Retinal pigment epithelial cell (primary cell): ENCODE data around the gene MRPL17.

ENCODE experiments used
- DNase-seq: peaks from one replicate; pipeline ENCODE4 v3.0.0-alpha.2; 2010; ENCODE audit warnings: low read depth
- H3K4me3 ChIP-seq: 2 replicates; pipeline ENCODE4 v1.5.1; 2011; ENCODE audit warnings: mild to moderate bottlenecking, low read length, control low read depth, moderate library complexity
- CTCF ChIP-seq: conservative IDR thresholded peaks from 2 replicates; pipeline ENCODE4 v1.5.1; 2011; ENCODE audit warnings: low read depth, low read length, control low read depth, inconsistent platforms

Gene MRPL17

GRCh38 chr11:6670202-6670830 is 12.8 kb downstream of the MRPL17 start:
- TF ChIP-seq CTCF, result no peak
- no peak for DNase-seq
- no peak overlapping the region for H3K4me3 ChIP-seq

GRCh38 chr11:6667733-6668374 is 15.3 kb downstream of the MRPL17 start:
- H3K4me3 ChIP-seq, result no peak overlapping the region
- peak; percentile 56 for TF ChIP-seq CTCF
- no peak for DNase-seq

- H3K4me3 ChIP-seq, result no peak overlapping the region
- TF ChIP-seq CTCF, result no peak
- no peak for DNase-seq
Observed at GRCh38 chr11:6666302-6667183, 16.6 kb downstream of the MRPL17 start.

- no peak for TF ChIP-seq CTCF
- no peak for DNase-seq
Observed at GRCh38 chr11:6664551-6664950, 18.6 kb downstream of the MRPL17 start.

GRCh38 chr11:6663794-6664469 is 19.2 kb downstream of the MRPL17 start:
- no peak for TF ChIP-seq CTCF
- no peak overlapping the region for H3K4me3 ChIP-seq
- no peak for DNase-seq

More at GRCh38 chr11:6664551-6664950, 18.6 kb downstream of the MRPL17 start:
- H3K4me3 ChIP-seq, result no peak overlapping the region

GRCh38 chr11:6660712-6661111 is 22.4 kb downstream of the MRPL17 start:
- H3K4me3 ChIP-seq, result no peak overlapping the region
- no peak for DNase-seq
- TF ChIP-seq CTCF, result no peak
